B cell (primary cell): Measurements from ENCODE around the gene TXNDC5. TPM values are rescaled to one million over a fixed set of nuclear protein-coding genes. Genes with fewer than 3 reads are reported as not detected.

ENCODE experiments used
- ATAC-seq: fragments of 200-7000 bp; cut with Tn5 transposase; one replicate; pipeline ENCODE4 v1.10.0; 2021; ENCODE audit warnings: low read depth, mild to moderate bottlenecking, moderate number of reproducible peaks, moderate library complexity
- CTCF ChIA-PET: fragments of 350-600 bp; sonication (Branson Sonifier 250); formaldehyde crosslinking; loops from one replicate; lab custom pipeline; 2021; ENCODE audit warnings: antibody characterized with exemption, inconsistent platforms; lab: Charles Lee
- POLR2A ChIA-PET: fragments of 350-600 bp; sonication (Branson Sonifier 250); formaldehyde crosslinking; loops from one replicate; lab custom pipeline; 2021; ENCODE audit warnings: antibody characterized with exemption; lab: Charles Lee
- DNase-seq: peaks from one replicate; pipeline ENCODE4 v3.0.0; 2013
- H2AFZ ChIP-seq: 2 replicates; pipeline ENCODE4 v1.6.1; 2012; ENCODE audit warnings: mild to moderate bottlenecking, low read depth, low read length; ENCODE audit not compliant: insufficient read depth, poor library complexity, severe bottlenecking
- H3K27ac ChIP-seq, 2 donors: 1 replicate in 1 of 2; 2 replicates in 1 of 2; pipeline ENCODE4 v1.5.1; 2012 to 2013; ENCODE audit warnings: low read length in 2 of 2, mild to moderate bottlenecking in 2 of 2, moderate library complexity in 1 of 2
- H3K27me3 ChIP-seq, 4 experiments: fragments of 200-600 bp in 1 of 4; sonication (generic) in 1 of 4; replicated peaks in 1 of 4; 1 replicate in 2 of 4; 2 replicates in 2 of 4; pipeline versions ENCODE4 v1.6.1 to v1.7.0; 2013 to 2016; ENCODE audit warnings: low read length in 3 of 4, mild to moderate bottlenecking in 2 of 4, mixed read lengths in 1 of 4, moderate library complexity in 1 of 4; ENCODE audit not compliant: insufficient read depth in 4 of 4, control insufficient read depth in 3 of 4; ENCODE audit errors: control extremely low read depth in 1 of 4
- H3K36me3 ChIP-seq, 2 experiments: replicated peaks in 1 of 2; 1 replicate in 1 of 2; 2 replicates in 1 of 2; pipeline versions ENCODE4 v1.6.1 to v1.7.1; 2013; ENCODE audit warnings: low read length in 1 of 2; ENCODE audit not compliant: insufficient read depth in 2 of 2, control insufficient read depth in 1 of 2; ENCODE audit errors: control extremely low read depth in 1 of 2, extremely low read depth in 1 of 2
- H3K4me1 ChIP-seq, 2 donors: fragments of 200-600 bp in 1 of 2; sonication (generic) in 1 of 2; 1 replicate in 1 of 2; 2 replicates in 1 of 2; pipeline versions ENCODE4 v1.5.1 to v1.6.1; 2013 to 2017; ENCODE audit warnings: low read length in 2 of 2; ENCODE audit not compliant: control insufficient read depth in 2 of 2, insufficient read depth in 2 of 2
- H3K4me2 ChIP-seq: replicated peaks from 2 replicates; pipeline ENCODE3; 2012; ENCODE audit warnings: mild to moderate bottlenecking, low read depth, low read length; ENCODE audit not compliant: poor library complexity, severe bottlenecking
- H3K4me3 ChIP-seq, 5 experiments: fragments of 200-600 bp in 1 of 5; sonication (generic) in 1 of 5; 1 replicate in 3 of 5; 2 replicates in 2 of 5; pipeline versions ENCODE4 v1.5.1 to v1.7.0; 2011 to 2016; ENCODE audit warnings: low read length in 4 of 5, mild to moderate bottlenecking in 4 of 5, low read depth in 2 of 5, control low read depth in 1 of 5, moderate library complexity in 1 of 5; ENCODE audit not compliant: insufficient read depth in 1 of 5; ENCODE audit errors: control extremely low read depth in 1 of 5, extremely low read depth in 1 of 5
- H3K79me2 ChIP-seq: fragments of 200-600 bp; sonication (generic); one replicate; pipeline ENCODE4 v1.6.0; 2016; ENCODE audit warnings: low read length; ENCODE audit not compliant: control insufficient read depth, insufficient read depth
- H3K9ac ChIP-seq: fragments of 200-600 bp; sonication (generic); 2 replicates; pipeline ENCODE4 v1.6.1; 2017; ENCODE audit warnings: mild to moderate bottlenecking, low read length, moderate library complexity
- H3K9me3 ChIP-seq, 3 donors: one replicate each; pipeline versions ENCODE4 v1.6.1 to v1.7.1; 2013; ENCODE audit warnings: low read length in 2 of 3; ENCODE audit not compliant: control insufficient read depth in 2 of 3, insufficient read depth in 1 of 3; ENCODE audit errors: control extremely low read depth in 1 of 3
- H4K20me1 ChIP-seq: 2 replicates; pipeline ENCODE4 v1.6.0; 2012; ENCODE audit warnings: mild to moderate bottlenecking, low read length; ENCODE audit not compliant: insufficient read depth, control insufficient read depth, poor library complexity, severe bottlenecking
- H3K27ac Mint-ChIP-seq: one replicate; pipeline ENCODE4 v1.8.0; 2021; ENCODE audit warnings: mixed read lengths
- H3K27me3 Mint-ChIP-seq: one replicate; pipeline ENCODE4 v1.8.0; 2021; ENCODE audit warnings: mixed read lengths
- H3K4me1 Mint-ChIP-seq: one replicate; pipeline ENCODE4 v1.8.0; 2021; ENCODE audit warnings: mixed read lengths
- H3K4me3 Mint-ChIP-seq: one replicate; pipeline ENCODE4 v1.8.0; 2021; ENCODE audit warnings: mixed read lengths
- H3K9me3 Mint-ChIP-seq: one replicate; pipeline ENCODE4 v1.8.0; 2022; ENCODE audit warnings: mixed read lengths; ENCODE audit not compliant: insufficient read depth
- EZH2 ChIP-seq: IDR thresholded peaks from 2 replicates; pipeline ENCODE4 v1.6.1; 2012; ENCODE audit warnings: borderline replicate concordance, low read depth, mild to moderate bottlenecking, moderate library complexity, low read length; ENCODE audit not compliant: insufficient read depth, poor library complexity, severe bottlenecking
- WGBS: methylation state at CpG from one replicate; pipeline ENCODE4 v1.1.5; 2013; ENCODE audit warnings: missing lambda C conversion rate; ENCODE audit not compliant: insufficient coverage; 5-methylcytosine and 5-hydroxymethylcytosine counted together
- intact Hi-C: fragments of 100-400 bp; cut with micrococcal nuclease; formaldehyde crosslinking; loops from one replicate; pipeline ENCODE4 v1.10.0; 2022
- polyA plus RNA-seq: library from polyadenylated mRNA; depleted of rRNA; stranded (reverse); fragments of >200 nt; gene quantifications from 2 replicates; pipeline ENCODE4 v1.2.3, GENCODE V29; 2012
- total RNA-seq, 2 donors: library from RNA; stranded (reverse); fragments of 120-200 nt in 1 of 2; gene quantifications; 1 replicate in 1 of 2; 2 replicates in 1 of 2; pipeline versions ENCODE4 v1.2.3 to v1.2.4, GENCODE V29; 2013 to 2022
- TF ChIP-seq, protein P1 (sequence below): fragments of 200-600 bp; IDR thresholded peaks from one replicate; pipeline ENCODE4 v1.8.0; 2022; ENCODE audit warnings: antibody characterized with exemption, mild to moderate bottlenecking

The TXNDC5 gene
- total and polyA plus RNA-seq, 2 donors (not counting 1 experiment from before 2014, with no cell fraction given): 62.6 to 91.9 TPM

DNA sequence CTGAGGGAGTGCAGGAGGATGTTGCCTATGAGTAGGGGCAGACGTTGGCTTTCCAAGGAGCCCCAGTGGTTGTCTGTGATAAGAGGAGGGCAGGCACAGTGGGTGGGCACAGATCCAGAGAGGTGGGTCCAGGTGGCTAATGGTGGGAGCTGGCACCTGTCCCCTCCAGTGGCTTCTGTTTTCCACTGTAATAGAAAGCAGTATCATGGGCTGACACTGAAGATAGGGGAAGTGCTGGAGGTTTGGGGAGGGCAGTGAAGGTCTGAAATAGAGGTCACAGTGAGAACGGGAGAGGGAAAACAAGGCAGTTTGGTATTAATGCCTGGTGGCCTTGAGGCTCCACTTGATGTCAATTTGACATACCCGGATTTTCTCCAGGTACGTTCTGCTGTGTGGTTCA, 10.5 kb upstream of the TXNDC5 start:
- peaks cover 19% of the 10 kb centered on the region for H3K4me1 Mint-ChIP-seq
- H3K27me3 Mint-ChIP-seq: no peaks in the 10 kb centered on the region
- DNase-seq: no peak
- CTCF ChIA-PET: no interaction called here
- Histone ChIP-seq H3K27me3 (no peaks in the 10 kb centered on the region), H3K4me1 (peaks cover 25 to 42% of the 10 kb centered on the region in 2 donors), H3K9ac (no peak overlapping the region), H2AFZ (no peak overlapping the region), H4K20me1 (no peaks in the 10 kb centered on the region), H3K4me3 (no peak overlapping the region), H3K79me2 (no peaks in the 10 kb centered on the region), H3K9me3 (peaks cover 0 to 6% (median 5%) of the 10 kb centered on the region in 3 donors), H3K4me2 (no peak overlapping the region), H3K27ac (no peak overlapping the region), H3K36me3 (no peaks in the 10 kb centered on the region)
- no peak overlapping the region for H3K4me3 Mint-ChIP-seq
- no peak overlapping the region for H3K27ac Mint-ChIP-seq
- intact Hi-C loops: no loop called here
- TF ChIP-seq, protein P1, sequence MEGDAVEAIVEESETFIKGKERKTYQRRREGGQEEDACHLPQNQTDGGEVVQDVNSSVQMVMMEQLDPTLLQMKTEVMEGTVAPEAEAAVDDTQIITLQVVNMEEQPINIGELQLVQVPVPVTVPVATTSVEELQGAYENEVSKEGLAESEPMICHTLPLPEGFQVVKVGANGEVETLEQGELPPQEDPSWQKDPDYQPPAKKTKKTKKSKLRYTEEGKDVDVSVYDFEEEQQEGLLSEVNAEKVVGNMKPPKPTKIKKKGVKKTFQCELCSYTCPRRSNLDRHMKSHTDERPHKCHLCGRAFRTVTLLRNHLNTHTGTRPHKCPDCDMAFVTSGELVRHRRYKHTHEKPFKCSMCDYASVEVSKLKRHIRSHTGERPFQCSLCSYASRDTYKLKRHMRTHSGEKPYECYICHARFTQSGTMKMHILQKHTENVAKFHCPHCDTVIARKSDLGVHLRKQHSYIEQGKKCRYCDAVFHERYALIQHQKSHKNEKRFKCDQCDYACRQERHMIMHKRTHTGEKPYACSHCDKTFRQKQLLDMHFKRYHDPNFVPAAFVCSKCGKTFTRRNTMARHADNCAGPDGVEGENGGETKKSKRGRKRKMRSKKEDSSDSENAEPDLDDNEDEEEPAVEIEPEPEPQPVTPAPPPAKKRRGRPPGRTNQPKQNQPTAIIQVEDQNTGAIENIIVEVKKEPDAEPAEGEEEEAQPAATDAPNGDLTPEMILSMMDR: no peak
- TF ChIP-seq EZH2: no peak
- no peak for ATAC-seq
- H3K9me3 Mint-ChIP-seq: peaks cover 5% of the 10 kb centered on the region
- 85% methylated on average over 4 of the region's 4 CpGs for WGBS
- POLR2A ChIA-PET: no interaction called here

DNA sequence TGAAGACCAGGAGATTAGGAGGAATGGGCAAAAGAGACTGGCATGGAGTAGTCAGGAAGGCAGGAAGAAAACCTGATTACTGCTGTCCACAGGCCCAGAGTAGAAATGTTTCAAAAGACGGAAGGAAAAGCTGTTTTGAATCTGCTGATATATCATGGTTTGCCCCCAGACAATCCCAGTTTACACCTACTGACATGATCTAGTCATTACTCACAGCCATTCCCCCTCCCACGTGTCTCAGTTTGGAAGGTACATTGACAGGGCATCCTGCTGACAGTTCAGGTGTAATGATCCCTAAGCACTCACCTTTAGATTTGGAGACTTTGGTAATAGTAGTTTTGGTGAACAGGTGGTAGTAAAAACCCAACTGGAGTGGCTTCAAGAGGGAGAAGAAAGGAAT, 9.8 kb upstream of the TXNDC5 start:
- Histone ChIP-seq H3K36me3 (no peaks in the 10 kb centered on the region), H3K79me2 (no peaks in the 10 kb centered on the region), H3K9me3 (peaks cover 0 to 5% (median under 1%) of the 10 kb centered on the region in 3 donors), H4K20me1 (no peaks in the 10 kb centered on the region), H3K27me3 (no peaks in the 10 kb centered on the region), H3K9ac (no peak overlapping the region), H3K27ac (no peak overlapping the region), H3K4me1 (peaks cover 31 to 48% of the 10 kb centered on the region in 2 donors), H2AFZ (no peak overlapping the region), H3K4me3 (no peak overlapping the region), H3K4me2 (no peak overlapping the region)
- ATAC-seq (no peak), DNase-seq (no peak)
- CTCF ChIA-PET: no interaction called here
- TF ChIP-seq EZH2: no peak
- TF ChIP-seq, protein P1: no peak
- H3K4me1 Mint-ChIP-seq: peaks cover 19% of the 10 kb centered on the region
- POLR2A ChIA-PET: no interaction called here
- H3K27me3 Mint-ChIP-seq: no peaks in the 10 kb centered on the region
- H3K9me3 Mint-ChIP-seq: peaks cover 5% of the 10 kb centered on the region
- no peak overlapping the region for H3K27ac Mint-ChIP-seq
- intact Hi-C loops: no loop called here
- no peak overlapping the region for H3K4me3 Mint-ChIP-seq
- whole genome bisulfite sequencing: 100% methylated on average over 1 of the region's 2 CpGs
